Metanephros (tissue), 1 donor: ENCODE results near the gene ZMIZ1. TPM values are rescaled to one million over a fixed set of nuclear protein-coding genes. Genes with fewer than 3 reads are reported as not detected.

Experiments used
- total RNA-seq: library from RNA; depleted of rRNA; stranded (reverse); fragments of >200 nt; gene quantifications from one replicate; pipeline ENCODE4 v1.2.3, GENCODE V29; 2014

ZMIZ1 gene, protein sequence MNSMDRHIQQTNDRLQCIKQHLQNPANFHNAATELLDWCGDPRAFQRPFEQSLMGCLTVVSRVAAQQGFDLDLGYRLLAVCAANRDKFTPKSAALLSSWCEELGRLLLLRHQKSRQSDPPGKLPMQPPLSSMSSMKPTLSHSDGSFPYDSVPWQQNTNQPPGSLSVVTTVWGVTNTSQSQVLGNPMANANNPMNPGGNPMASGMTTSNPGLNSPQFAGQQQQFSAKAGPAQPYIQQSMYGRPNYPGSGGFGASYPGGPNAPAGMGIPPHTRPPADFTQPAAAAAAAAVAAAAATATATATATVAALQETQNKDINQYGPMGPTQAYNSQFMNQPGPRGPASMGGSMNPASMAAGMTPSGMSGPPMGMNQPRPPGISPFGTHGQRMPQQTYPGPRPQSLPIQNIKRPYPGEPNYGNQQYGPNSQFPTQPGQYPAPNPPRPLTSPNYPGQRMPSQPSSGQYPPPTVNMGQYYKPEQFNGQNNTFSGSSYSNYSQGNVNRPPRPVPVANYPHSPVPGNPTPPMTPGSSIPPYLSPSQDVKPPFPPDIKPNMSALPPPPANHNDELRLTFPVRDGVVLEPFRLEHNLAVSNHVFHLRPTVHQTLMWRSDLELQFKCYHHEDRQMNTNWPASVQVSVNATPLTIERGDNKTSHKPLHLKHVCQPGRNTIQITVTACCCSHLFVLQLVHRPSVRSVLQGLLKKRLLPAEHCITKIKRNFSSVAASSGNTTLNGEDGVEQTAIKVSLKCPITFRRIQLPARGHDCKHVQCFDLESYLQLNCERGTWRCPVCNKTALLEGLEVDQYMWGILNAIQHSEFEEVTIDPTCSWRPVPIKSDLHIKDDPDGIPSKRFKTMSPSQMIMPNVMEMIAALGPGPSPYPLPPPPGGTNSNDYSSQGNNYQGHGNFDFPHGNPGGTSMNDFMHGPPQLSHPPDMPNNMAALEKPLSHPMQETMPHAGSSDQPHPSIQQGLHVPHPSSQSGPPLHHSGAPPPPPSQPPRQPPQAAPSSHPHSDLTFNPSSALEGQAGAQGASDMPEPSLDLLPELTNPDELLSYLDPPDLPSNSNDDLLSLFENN
- 51.0 TPM for total RNA-seq

DNA sequence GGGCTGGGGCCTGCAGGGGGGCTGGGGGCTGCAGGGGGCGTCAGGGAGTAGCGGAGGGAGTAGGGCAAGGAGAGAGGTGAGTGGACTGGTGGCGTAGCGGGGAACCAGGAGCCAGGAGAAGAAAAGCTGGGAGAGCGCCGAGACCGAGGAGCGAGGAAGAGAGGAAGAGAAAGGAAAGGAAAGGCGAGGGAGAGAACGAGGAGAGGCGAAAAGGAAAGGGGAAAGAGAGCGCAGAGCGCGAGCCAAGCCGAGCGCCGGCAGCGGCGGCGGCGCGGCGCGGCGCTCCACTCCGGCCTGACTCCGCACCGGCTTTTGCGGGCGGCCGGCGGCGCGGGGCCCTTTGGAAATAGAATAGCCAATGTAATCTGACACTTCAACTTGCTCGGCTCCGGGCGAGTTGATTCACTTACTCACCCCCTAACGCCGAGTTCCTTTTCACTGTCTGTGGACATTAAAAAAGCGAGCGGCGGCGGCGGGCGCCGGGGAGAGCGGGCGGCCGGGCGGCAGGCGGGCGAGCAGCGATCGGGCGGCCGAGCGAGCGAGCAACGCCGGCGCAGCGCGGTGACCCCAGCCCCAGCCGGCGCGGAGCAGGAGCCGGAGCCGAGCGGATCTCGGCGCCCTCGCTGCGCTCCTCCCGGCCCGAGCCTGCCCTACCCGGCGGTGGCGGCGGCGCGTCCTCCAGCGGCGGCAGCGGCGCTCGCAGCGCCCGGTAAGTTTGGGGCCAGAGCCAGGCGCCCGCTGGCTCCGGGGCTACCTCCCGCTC lies at the start of gene ZMIZ1:
Gene ZMIZ1, plus strand, starts transcription at position 405 of the 763 bp plus-strand sequence. CDS start 132,667 bp downstream, outside the sequence.

DNA sequence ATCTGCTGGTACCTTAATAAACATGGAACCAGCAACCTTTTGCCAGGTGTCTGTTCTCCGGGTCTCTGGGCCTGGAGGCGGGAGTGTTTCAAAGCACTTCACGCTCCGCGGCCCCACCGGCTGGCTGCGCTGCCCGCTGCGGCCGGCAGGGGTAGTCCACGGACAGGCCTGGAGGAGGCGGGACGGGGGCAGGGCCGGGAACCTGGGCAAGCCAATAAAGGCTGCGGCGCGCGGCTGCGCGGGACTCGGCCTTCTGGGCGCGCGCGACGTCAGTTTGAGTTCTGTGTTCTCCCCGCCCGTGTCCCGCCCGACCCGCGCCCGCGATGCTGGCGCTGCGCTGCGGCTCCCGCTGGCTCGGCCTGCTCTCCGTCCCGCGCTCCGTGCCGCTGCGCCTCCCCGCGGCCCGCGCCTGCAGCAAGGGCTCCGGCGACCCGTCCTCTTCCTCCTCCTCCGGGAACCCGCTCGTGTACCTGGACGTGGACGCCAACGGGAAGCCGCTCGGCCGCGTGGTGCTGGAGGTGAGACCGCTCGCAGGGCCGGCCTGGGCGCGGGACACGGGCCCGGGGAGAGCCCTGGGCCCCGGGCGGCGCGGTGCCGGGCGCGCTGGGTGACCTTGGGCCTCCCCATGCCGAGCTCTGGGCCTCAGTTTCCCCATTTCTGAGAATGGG lies 278.6 kb downstream of the ZMIZ1 start, which contains the start of gene PPIF:
Gene PPIF, plus strand, starts transcription at position 244 of the 668 bp plus-strand sequence. Its CDS starts 80 bp downstream, at position 324.

